Panc1 (cell line): Measurements from ENCODE around the gene STEAP3. TPM values are rescaled to one million over a fixed set of nuclear protein-coding genes. Genes with fewer than 3 reads are reported as not detected.

Experiments
- ATAC-seq: fragments of 200-7000 bp; cut with Tn5 transposase; 2 replicates; pipeline ENCODE4 v1.9.1; 2020; ENCODE audit warnings: mild to moderate bottlenecking, moderate library complexity
- BruUV-seq: library from RNA; stranded (reverse); fragments of 400-500 nt; replicated peaks from 2 replicates; lab custom pipeline; 2021; lab: Mats Ljungman, UMichigan
- CTCF ChIA-PET: fragments of 300-600 bp; sonication (Branson Sonifier 250); formaldehyde crosslinking; loops from one replicate; lab custom pipeline; 2022; ENCODE audit warnings: antibody characterized with exemption; lab: Charles Lee
- POLR2A ChIA-PET: fragments of 300-600 bp; sonication (Branson Sonifier 250); formaldehyde crosslinking; loops from one replicate; lab custom pipeline; 2022; ENCODE audit warnings: antibody characterized with exemption; lab: Charles Lee
- DNase-seq: peaks from one replicate; pipeline ENCODE4 v3.0.0-alpha.2; 2010; ENCODE audit warnings: low read depth, low spot score
- H3K27ac ChIP-seq: 2 replicates; pipeline ENCODE4 v1.5.1; 2011; ENCODE audit warnings: mild to moderate bottlenecking, low read length, inconsistent platforms
- H3K27me3 ChIP-seq: fragments of 200-500 bp; sonication (Bioruptor generic); 2 replicates; pipeline ENCODE4 v1.6.0; 2014; ENCODE audit warnings: low read length, inconsistent platforms; ENCODE audit not compliant: control insufficient read depth, insufficient read depth
- H3K36me3 ChIP-seq: fragments of 200-500 bp; sonication (Bioruptor generic); 2 replicates; pipeline ENCODE4 v1.5.1; 2014; ENCODE audit warnings: inconsistent platforms, mild to moderate bottlenecking, low read length, moderate library complexity; ENCODE audit not compliant: control insufficient read depth, insufficient read depth
- H3K4me1 ChIP-seq: 2 replicates; pipeline ENCODE4 v1.5.1; 2011; ENCODE audit warnings: inconsistent platforms, mild to moderate bottlenecking, low read length, moderate library complexity; ENCODE audit not compliant: control insufficient read depth, insufficient read depth
- H3K4me3 ChIP-seq, 2 experiments: 2 replicates each; pipeline ENCODE4 v1.5.1; 2011 to 2012; ENCODE audit warnings: low read depth in 2 of 2, low read length in 2 of 2, mild to moderate bottlenecking in 2 of 2, inconsistent platforms in 1 of 2, moderate library complexity in 1 of 2
- H3K9me3 ChIP-seq: fragments of 200-500 bp; sonication (Bioruptor generic); 2 replicates; pipeline ENCODE4 v1.5.1; 2014; ENCODE audit warnings: low read depth, mild to moderate bottlenecking, inconsistent platforms, low read length, moderate library complexity; ENCODE audit not compliant: control insufficient read depth, insufficient read depth
- CTCF ChIP-seq: fragments of 450-650 bp; IDR thresholded peaks from 2 replicates; pipeline ENCODE4 v1.5.1; 2017; ENCODE audit warnings: mild to moderate bottlenecking
- POLR2AphosphoS5 ChIP-seq: IDR thresholded peaks from 2 replicates; pipeline ENCODE4 v1.6.1; 2012; ENCODE audit warnings: mild to moderate bottlenecking, low read depth, low read length, moderate library complexity
- SIN3A ChIP-seq: IDR thresholded peaks from 2 replicates; pipeline ENCODE4 v1.6.1; 2012; ENCODE audit warnings: low read depth, mild to moderate bottlenecking, low read length, moderate library complexity, borderline replicate concordance; ENCODE audit not compliant: insufficient read depth
- TCF7L2 ChIP-seq: IDR thresholded peaks from 2 replicates; pipeline ENCODE4 v1.6.1; 2011; ENCODE audit warnings: mild to moderate bottlenecking, low read depth, low read length, inconsistent platforms
- in situ Hi-C: cut with HindIII; loops from 2 replicates; pipeline ENCODE4 v1.10.0; 2016; ENCODE audit warnings: low sequenced_read_pairs, low pct_unique_long_range_greater_than_20kb
- intact Hi-C: fragments of 100-400 bp; cut with micrococcal nuclease; formaldehyde crosslinking; loops from one replicate; pipeline ENCODE4 v1.10.0; 2022; ENCODE audit not compliant: unreplicated experiment
- total RNA-seq: library from RNA; stranded (reverse); gene quantifications from one replicate; pipeline ENCODE4 v1.2.1, GENCODE V29; 2021; ENCODE audit not compliant: unreplicated experiment
- TF ChIP-seq, protein P1 (sequence below), 2 experiments: IDR thresholded peaks; 2 replicates each; pipeline ENCODE4 v1.6.1; 2011 to 2012; ENCODE audit warnings: low read depth in 2 of 2, control low read depth in 1 of 2, low read length in 1 of 2, mild to moderate bottlenecking in 1 of 2, moderate library complexity in 1 of 2; ENCODE audit not compliant: insufficient read depth in 1 of 2

STEAP3 gene
- total RNA-seq, 1 experiment from 2014 or later: 44.8 TPM

DNA sequence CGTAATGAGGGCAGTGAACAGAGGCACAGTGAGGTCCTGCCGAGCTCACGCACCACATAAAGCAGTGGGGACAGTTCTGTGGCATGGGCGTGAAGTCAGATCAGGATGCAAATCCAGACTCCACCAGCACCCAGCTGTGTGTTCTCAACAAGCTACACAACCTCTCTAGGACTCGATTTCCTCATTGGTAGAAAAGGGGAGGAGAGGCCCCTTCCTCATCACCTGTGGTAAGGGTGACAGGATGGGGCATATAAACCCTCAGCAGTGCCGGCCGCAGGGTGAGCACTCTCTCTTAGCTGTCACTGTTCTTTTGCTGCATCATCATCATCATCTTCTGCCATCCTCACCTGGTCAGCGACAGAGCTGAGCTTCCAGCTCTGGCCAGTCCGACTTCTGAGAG is 88.2 kb downstream of the STEAP3 start:
- ChIA-PET CTCF (no interaction called here), POLR2A (no interaction called here)
- H3K36me3 ChIP-seq: no peaks in the 10 kb centered on the region
- H3K27me3 ChIP-seq: no peaks in the 10 kb centered on the region
- DNase-seq (no peak), ATAC-seq (no peak)
- H3K9me3 ChIP-seq: no peaks in the 10 kb centered on the region
- H3K4me1 ChIP-seq: no peaks in the 10 kb centered on the region
- H3K27ac ChIP-seq: no peak overlapping the region
- BruUV-seq: no TSS peak
- in situ Hi-C loops (no loop called here), intact Hi-C loops (loop anchor here (5.0 kb wide), 1 partner anchor 285 kb away; no protein-coding TSS in a partner anchor)
- H3K4me3 ChIP-seq: no peak overlapping the region
- TF ChIP-seq TCF7L2 (no peak), POLR2AphosphoS5 (no peak), CTCF (no peak), SIN3A (no peak)
- TF ChIP-seq, protein P1, sequence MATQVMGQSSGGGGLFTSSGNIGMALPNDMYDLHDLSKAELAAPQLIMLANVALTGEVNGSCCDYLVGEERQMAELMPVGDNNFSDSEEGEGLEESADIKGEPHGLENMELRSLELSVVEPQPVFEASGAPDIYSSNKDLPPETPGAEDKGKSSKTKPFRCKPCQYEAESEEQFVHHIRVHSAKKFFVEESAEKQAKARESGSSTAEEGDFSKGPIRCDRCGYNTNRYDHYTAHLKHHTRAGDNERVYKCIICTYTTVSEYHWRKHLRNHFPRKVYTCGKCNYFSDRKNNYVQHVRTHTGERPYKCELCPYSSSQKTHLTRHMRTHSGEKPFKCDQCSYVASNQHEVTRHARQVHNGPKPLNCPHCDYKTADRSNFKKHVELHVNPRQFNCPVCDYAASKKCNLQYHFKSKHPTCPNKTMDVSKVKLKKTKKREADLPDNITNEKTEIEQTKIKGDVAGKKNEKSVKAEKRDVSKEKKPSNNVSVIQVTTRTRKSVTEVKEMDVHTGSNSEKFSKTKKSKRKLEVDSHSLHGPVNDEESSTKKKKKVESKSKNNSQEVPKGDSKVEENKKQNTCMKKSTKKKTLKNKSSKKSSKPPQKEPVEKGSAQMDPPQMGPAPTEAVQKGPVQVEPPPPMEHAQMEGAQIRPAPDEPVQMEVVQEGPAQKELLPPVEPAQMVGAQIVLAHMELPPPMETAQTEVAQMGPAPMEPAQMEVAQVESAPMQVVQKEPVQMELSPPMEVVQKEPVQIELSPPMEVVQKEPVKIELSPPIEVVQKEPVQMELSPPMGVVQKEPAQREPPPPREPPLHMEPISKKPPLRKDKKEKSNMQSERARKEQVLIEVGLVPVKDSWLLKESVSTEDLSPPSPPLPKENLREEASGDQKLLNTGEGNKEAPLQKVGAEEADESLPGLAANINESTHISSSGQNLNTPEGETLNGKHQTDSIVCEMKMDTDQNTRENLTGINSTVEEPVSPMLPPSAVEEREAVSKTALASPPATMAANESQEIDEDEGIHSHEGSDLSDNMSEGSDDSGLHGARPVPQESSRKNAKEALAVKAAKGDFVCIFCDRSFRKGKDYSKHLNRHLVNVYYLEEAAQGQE (IDR thresholded peaks at IDR 0.05; ENCODE audit: insufficient read depth in 1 of 2, low read depth in 2 of 2, low read length in 1 of 2): no peak

Other genes starting within 250 kb of the STEAP3 start
- gene C1QL2, start 65.1 kb upstream of the STEAP3 start, total RNA-seq: not detected
- gene C2orf76, start 143.0 kb downstream of the STEAP3 start, total RNA-seq: 22.7 TPM
- 253 TPM for gene DBI, start 143.1 kb downstream of the STEAP3 start, total RNA-seq
- gene TMEM37, start 208.0 kb downstream of the STEAP3 start, total RNA-seq: 0.28 TPM